Measurements from ENCODE around the gene SATB2.

The SATB2 gene

DNA sequence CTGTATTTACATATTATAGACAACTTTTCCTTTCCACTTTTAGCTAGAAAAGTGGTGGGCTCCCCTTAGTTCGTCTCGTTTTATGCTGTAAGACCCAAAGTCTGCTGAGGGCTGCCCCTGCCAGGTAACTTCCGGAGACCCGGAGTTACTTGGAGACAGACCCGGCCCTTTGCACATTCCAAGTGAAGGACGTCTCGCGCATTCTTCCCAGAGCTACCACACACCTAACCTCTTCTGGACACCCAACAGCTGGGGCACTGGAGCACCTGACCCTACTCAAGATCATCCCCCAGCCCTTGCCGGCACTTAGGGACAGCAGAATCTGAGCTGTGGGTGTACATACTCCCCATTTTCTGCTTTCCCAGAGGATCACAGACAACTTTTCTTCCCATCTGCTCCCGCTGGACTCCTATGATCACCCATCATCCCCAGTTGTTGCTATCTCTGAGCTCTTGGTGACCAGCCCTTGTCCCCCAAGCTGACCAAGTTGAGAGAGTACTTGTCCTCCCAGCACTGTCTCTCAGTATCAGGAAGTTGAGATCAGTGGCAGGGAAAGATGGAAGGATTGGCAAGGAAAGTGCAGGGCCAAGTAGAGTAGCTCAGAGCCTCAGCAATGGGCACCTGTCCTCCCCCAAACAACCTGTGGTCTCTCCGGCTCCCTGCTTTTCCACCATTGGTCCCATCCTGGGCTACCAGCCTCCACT, 8.4 kb upstream of the SATB2 start:
- Histone ChIP-seq H2BK120ac (ENCODE audit: low read depth, low read length) (no peak overlapping the region), H3K4ac (ENCODE audit: low read length) (no peak overlapping the region), H3K9me3 (replicated peaks in 1 of 2; ENCODE audit: control insufficient read depth in 2 of 2, insufficient read depth in 1 of 2, low read depth in 1 of 2, low read length in 2 of 2) (peaks cover 2 to 14% of the 10 kb centered on the region in 2 donors), H3K9ac (ENCODE audit: low read depth, low read length, poor library complexity) (no peak overlapping the region), H4K91ac (ENCODE audit: low read depth, low read length, poor library complexity) (no peak overlapping the region), H3K27me3 (ENCODE audit: control insufficient read depth in 3 of 3, insufficient read depth in 3 of 3, low read depth in 1 of 3, low read length in 3 of 3) (peaks cover 75 to 94% (median 87%) of the 10 kb centered on the region in 3 experiments), H2BK12ac (ENCODE audit: low read length) (no peak overlapping the region), H3K14ac (ENCODE audit: low read length) (no peak overlapping the region), H3K36me3 (replicated peaks in 1 of 2; ENCODE audit: control insufficient read depth in 2 of 2, insufficient read depth in 2 of 2, low read length in 2 of 2) (no peaks in the 10 kb centered on the region), H3K27ac (replicated peaks; ENCODE audit: low read length) (no peak overlapping the region), H3K4me1 (ENCODE audit: control insufficient read depth in 2 of 2, insufficient read depth in 1 of 2, low read depth in 1 of 2, low read length in 2 of 2) (peaks cover 0 to 17% of the 10 kb centered on the region in 2 donors), H2BK15ac (ENCODE audit: low read length) (no peak overlapping the region), H2AK5ac (ENCODE audit: low read depth, low read length) (no peak overlapping the region), H2BK5ac (ENCODE audit: low read length) (no peak overlapping the region), H3K18ac (ENCODE audit: low read length) (no peak overlapping the region), H3K79me1 (ENCODE audit: low read depth, low read length) (no peaks in the 10 kb centered on the region), H2AFZ (ENCODE audit: low read length) (no peak overlapping the region), H4K8ac (ENCODE audit: low read depth, low read length) (no peak overlapping the region), H3K4me2 (ENCODE audit: insufficient read depth, low read length, poor library complexity, severe bottlenecking) (no peak overlapping the region), H3K23ac (ENCODE audit: low read depth, low read length, poor library complexity) (no peak overlapping the region), H3K4me3 (ENCODE audit: low read length in 2 of 2) (no peak overlapping the region)
- peak; percentile 8 for DNase-seq (ENCODE audit: low spot score)
- no CpG with 5 or more reads among the region's 11 CpGs for WGBS, 2 donors (ENCODE audit: extremely low coverage in 2 of 2, insufficient read length in 2 of 2, insufficient replicate concordance in 1 of 2)

- no peak overlapping the region for H2BK5ac ChIP-seq (ENCODE audit: low read length)
- no peak overlapping the region for H3K4ac ChIP-seq (ENCODE audit: low read length)
- H2AFZ ChIP-seq (ENCODE audit: low read length): no peak overlapping the region
- no peak overlapping the region for H4K8ac ChIP-seq (ENCODE audit: low read depth, low read length)
- no CpG with 5 or more reads among the region's 5 CpGs for WGBS, 2 donors (ENCODE audit: extremely low coverage in 2 of 2, insufficient read length in 2 of 2, insufficient replicate concordance in 1 of 2)
- H2BK120ac ChIP-seq (ENCODE audit: low read depth, low read length): no peak overlapping the region
- H4K91ac ChIP-seq (ENCODE audit: low read depth, low read length, poor library complexity): no peak overlapping the region
- H2BK12ac ChIP-seq (ENCODE audit: low read length): no peak overlapping the region
- peaks cover 2 to 14% of the 10 kb centered on the region in 2 donors for H3K9me3 ChIP-seq (replicated peaks in 1 of 2; ENCODE audit: control insufficient read depth in 2 of 2, insufficient read depth in 1 of 2, low read depth in 1 of 2, low read length in 2 of 2)
- no peak overlapping the region for H3K27ac ChIP-seq (replicated peaks; ENCODE audit: low read length)
- H2AK5ac ChIP-seq (ENCODE audit: low read depth, low read length): no peak overlapping the region
- no peak overlapping the region for H3K9ac ChIP-seq (ENCODE audit: low read depth, low read length, poor library complexity)
- no peak overlapping the region for H3K23ac ChIP-seq (ENCODE audit: low read depth, low read length, poor library complexity)
- H3K4me2 ChIP-seq (ENCODE audit: insufficient read depth, low read length, poor library complexity, severe bottlenecking): no peak overlapping the region
- DNase-seq (ENCODE audit: low spot score): peak; percentile 5
- H3K79me1 ChIP-seq (ENCODE audit: low read depth, low read length): no peaks in the 10 kb centered on the region
- peaks cover 0 to 12% of the 10 kb centered on the region in 2 donors for H3K4me1 ChIP-seq (ENCODE audit: control insufficient read depth in 2 of 2, insufficient read depth in 1 of 2, low read depth in 1 of 2, low read length in 2 of 2)
- H3K36me3 ChIP-seq (replicated peaks in 1 of 2; ENCODE audit: control insufficient read depth in 2 of 2, insufficient read depth in 2 of 2, low read length in 2 of 2): no peaks in the 10 kb centered on the region
- H3K4me3 ChIP-seq (ENCODE audit: low read length in 2 of 2): no peak overlapping the region
- no peak overlapping the region for H3K18ac ChIP-seq (ENCODE audit: low read length)
- H2BK15ac ChIP-seq (ENCODE audit: low read length): no peak overlapping the region
- no peak overlapping the region for H3K14ac ChIP-seq (ENCODE audit: low read length)
- H3K27me3 ChIP-seq (ENCODE audit: control insufficient read depth in 3 of 3, insufficient read depth in 3 of 3, low read depth in 1 of 3, low read length in 3 of 3): peaks cover 68 to 88% (median 83%) of the 10 kb centered on the region in 3 experiments
Observed at GRCh38 chr2:199465390-199465789, 7.7 kb upstream of the SATB2 start.

DNA sequence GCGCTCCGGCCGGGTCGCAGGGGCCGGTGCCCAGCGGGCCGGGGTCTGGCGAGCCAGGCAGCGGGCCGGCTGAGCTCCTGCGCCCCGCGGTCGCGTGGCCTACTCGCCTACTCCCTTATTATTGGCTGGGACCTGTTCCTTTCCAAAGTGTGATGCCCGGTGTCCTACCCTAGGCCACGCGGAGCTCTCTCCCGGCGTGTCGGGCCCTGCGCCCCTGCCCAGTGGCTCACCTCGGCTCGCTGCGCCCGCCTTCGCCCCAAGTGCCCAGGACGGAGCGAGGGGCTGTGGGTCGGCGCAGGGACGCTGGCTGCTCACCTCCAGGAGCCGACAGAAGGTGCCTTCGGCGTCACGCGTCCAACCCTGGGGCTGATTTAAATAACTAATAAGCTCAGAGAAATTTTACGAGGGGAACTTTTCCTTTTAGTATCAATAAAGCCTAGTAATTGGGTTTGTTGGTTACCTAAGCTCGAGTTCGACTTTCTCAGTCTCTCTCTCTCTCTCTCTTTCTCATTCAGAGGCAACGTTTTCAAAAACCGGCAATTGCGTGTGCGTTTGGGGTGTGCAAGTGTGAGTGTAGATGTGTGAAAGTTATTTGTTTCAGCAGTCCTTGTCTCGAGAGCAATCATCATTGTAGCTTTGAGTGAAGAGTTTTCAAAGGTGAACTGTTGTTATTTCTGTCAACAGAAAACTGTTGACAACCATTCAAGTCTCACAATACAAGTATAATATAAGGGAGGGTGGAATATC, 7.0 kb upstream of the SATB2 start:
- peak overlapping the region; percentile 69 for H3K18ac ChIP-seq (ENCODE audit: low read length)
- no CpG with 5 or more reads among the region's 46 CpGs for WGBS, 2 donors (ENCODE audit: extremely low coverage in 2 of 2, insufficient read length in 2 of 2, insufficient replicate concordance in 1 of 2)

More for the DNA sequence above, 7.0 kb upstream of the SATB2 start:
- H3K4me1 ChIP-seq (ENCODE audit: control insufficient read depth in 2 of 2, insufficient read depth in 1 of 2, low read depth in 1 of 2, low read length in 2 of 2): peaks cover 0 to 12% of the 10 kb centered on the region in 2 donors
- no peak overlapping the region for H4K91ac ChIP-seq (ENCODE audit: low read depth, low read length, poor library complexity)
- H4K8ac ChIP-seq (ENCODE audit: low read depth, low read length): no peak overlapping the region
- peak; percentile 17 for DNase-seq (ENCODE audit: low spot score)
- H2AK5ac ChIP-seq (ENCODE audit: low read depth, low read length): no peak overlapping the region
- H2BK5ac ChIP-seq (ENCODE audit: low read length): no peak overlapping the region
- H3K9me3 ChIP-seq (replicated peaks in 1 of 2; ENCODE audit: control insufficient read depth in 2 of 2, insufficient read depth in 1 of 2, low read depth in 1 of 2, low read length in 2 of 2): peaks cover 2 to 14% of the 10 kb centered on the region in 2 donors
- no peak overlapping the region for H3K27ac ChIP-seq (replicated peaks; ENCODE audit: low read length)
- H3K14ac ChIP-seq (ENCODE audit: low read length): no peak overlapping the region
- no peak overlapping the region for H3K4ac ChIP-seq (ENCODE audit: low read length)
- H3K4me2 ChIP-seq (ENCODE audit: insufficient read depth, low read length, poor library complexity, severe bottlenecking): peak overlapping the region; percentile 23
- H3K79me1 ChIP-seq (ENCODE audit: low read depth, low read length): no peaks in the 10 kb centered on the region
- H3K23ac ChIP-seq (ENCODE audit: low read depth, low read length, poor library complexity): peak overlapping the region; percentile 27
- H3K27me3 ChIP-seq (ENCODE audit: control insufficient read depth in 3 of 3, insufficient read depth in 3 of 3, low read depth in 1 of 3, low read length in 3 of 3): peaks cover 62 to 87% (median 77%) of the 10 kb centered on the region in 3 experiments
- no peak overlapping the region for H2BK15ac ChIP-seq (ENCODE audit: low read length)
- no peak overlapping the region for H3K4me3 ChIP-seq (ENCODE audit: low read length in 2 of 2)
- H2AFZ ChIP-seq (ENCODE audit: low read length): peak overlapping the region; percentile 40
- H3K9ac ChIP-seq (ENCODE audit: low read depth, low read length, poor library complexity): no peak overlapping the region
- H2BK120ac ChIP-seq (ENCODE audit: low read depth, low read length): no peak overlapping the region
- H3K36me3 ChIP-seq (replicated peaks in 1 of 2; ENCODE audit: control insufficient read depth in 2 of 2, insufficient read depth in 2 of 2, low read length in 2 of 2): no peaks in the 10 kb centered on the region
- H2BK12ac ChIP-seq (ENCODE audit: low read length): no peak overlapping the region
